SK-N-MC (cell line): Measurements from ENCODE around the gene CTDSP2.

ENCODE experiments used
- EZH2 ChIP-seq: fragments of 200-600 bp; sonication (generic); IDR thresholded peaks from one replicate; pipeline ENCODE4 v1.6.1; 2017; ENCODE audit warnings: antibody characterized with exemption
- FOXP2 ChIP-seq: optimal IDR thresholded peaks from 2 replicates; pipeline ENCODE3; 2011; ENCODE audit warnings: mild to moderate bottlenecking, moderate library complexity; ENCODE audit not compliant: insufficient read depth; ENCODE audit errors: extremely low read length, control extremely low read depth
- POLR2AphosphoS5 ChIP-seq: IDR thresholded peaks from 2 replicates; pipeline ENCODE4 v1.6.1; 2012; ENCODE audit warnings: mild to moderate bottlenecking, low read depth, low read length, borderline replicate concordance

GRCh38 chr12:57889500-57889989 lies 43.0 kb upstream of the CTDSP2 start:
- no peak for TF ChIP-seq POLR2AphosphoS5
- no peak for TF ChIP-seq EZH2
- TF ChIP-seq FOXP2: no peak
